EL (cell line): ENCODE results near the gene TMCC1.
"Not testable (repeated sequence)": the region's sequence is repeated elsewhere in the genome, so short reads cannot be mapped to it uniquely, and the experiment has no call there.

Experiments
- DNase-seq: peaks from one replicate; pipeline ENCODE4 v3.0.0-alpha.2; 2016

TMCC1 gene

DNA sequence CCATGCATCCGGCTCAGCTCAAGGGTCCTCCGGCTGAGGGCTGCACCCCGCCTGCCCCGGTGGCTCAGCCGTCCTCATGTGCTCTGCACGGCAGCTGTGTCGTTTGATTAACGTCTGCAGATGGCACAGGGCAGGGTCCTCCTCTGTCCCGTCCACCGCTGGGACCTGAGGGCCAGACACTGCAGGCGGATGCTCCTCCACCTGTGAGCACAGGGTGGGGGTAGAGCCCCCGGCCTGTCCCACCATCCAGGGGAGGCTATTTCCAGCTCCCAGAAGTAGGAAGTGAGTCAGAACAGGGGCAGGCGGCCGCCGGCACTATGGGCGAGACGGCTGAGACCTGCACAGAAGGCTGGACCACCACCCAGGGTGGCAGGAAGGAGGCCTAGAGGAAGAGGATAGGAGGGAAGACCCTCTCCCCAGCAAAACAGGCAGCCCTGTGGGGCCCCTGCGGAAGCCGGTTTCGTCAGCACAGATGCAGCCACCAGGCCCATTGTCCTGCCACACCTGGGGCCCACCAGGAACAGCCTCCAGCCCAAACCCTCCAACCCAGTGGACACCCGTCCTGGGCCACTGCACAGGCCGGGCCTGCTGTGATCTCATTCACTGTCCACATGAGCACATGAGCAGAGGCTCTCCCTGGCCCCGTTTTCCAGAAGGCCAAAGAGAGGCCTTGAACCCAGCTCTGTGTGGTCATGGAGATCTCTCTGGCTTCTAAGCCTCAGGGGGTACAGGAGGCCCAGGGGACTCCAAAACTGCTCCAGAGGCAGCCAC, 274.4 kb downstream of the TMCC1 start:
- no peak for DNase-seq

DNA sequence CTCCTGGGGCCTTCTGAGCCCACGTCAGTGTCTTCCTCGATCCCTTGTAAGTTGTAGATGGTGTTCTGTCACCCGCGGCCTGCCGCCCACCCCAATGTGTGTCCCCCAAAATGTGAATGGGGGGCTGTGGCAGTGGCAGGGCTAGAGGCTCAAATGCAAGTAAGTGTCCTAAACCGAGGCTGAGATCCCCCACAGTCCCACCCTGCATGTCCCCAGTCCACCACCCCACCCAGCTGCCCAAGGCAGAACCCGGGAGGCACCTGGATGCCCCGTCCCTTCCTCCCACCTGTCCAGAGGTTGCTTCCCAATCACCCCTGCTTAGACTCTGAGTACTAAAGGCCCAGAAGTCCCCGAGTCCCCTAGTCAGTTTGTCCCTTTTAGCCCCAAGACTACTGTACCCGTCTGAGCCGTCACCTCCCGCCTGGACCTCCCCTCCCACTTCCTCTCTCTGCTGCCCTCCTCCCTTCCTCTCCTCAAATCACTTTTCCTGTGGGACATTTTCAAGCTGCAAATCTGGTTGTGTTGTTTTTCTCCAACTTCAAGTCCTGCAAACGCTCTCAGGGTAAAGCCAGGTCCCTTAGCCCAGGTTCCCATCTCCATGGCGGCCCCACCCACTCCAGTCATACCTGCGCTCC, 275.2 kb downstream of the TMCC1 start:
- DNase-seq: no peak

DNA sequence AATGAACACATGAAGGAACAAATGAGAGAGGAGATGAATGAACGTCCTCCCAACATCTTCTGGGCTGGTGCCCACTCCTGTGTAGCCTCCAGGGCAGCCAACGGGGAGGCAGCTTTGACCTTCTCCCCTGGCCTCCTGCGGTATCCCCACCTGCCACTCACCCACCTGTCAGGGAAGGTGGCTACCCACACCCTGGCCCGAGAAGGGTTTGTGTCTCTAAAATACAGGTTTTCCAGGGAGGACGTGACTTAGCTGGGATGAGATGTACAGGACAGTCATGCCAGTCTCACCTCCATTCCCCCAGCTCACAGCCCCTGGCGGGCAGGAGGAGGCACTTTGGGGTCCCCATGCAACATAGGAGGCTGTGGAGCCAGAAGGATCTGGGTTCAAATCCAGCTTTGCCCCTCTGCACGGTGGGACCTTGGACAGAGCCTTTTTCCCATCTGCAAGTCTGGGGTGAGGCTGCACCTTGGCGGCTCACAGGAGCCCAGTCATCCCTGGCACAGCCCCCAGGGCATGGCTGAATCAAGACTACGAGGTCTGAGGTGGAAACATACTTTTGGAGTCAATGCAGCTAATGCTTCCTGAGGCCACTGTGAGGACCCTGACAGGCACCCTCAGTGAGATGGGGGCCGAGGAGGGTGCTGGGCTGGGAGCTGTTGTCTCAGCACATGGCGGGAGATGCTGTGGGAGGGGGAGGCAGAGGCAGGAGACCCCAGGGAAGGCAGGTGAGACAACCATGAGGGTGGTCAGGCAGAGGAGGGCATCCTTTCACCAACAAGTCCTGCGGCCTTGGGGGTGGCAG, 275.9 kb downstream of the TMCC1 start:
- DNase-seq: no peak

DNA sequence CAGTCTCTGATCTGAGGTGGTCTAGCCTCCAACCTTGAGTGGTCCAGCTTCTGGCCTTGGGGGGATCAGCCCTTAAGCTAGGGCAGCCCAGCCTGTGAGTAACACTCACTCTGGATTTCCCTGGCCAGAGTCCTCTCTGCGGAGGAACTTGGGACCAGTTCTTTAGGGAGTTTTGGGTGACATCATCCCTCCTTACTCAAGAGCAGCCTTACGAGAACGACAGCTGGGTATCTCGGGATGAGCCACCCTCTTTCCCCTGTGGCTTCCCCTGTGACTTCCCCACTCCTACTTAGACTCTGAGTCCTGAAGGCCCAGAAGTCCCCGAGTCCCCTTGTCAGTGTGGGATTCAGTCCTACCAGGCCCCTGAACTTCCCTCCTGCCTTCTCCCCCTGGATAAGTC, 276.8 kb downstream of the TMCC1 start:
- peak; percentile 73 for DNase-seq

DNA sequence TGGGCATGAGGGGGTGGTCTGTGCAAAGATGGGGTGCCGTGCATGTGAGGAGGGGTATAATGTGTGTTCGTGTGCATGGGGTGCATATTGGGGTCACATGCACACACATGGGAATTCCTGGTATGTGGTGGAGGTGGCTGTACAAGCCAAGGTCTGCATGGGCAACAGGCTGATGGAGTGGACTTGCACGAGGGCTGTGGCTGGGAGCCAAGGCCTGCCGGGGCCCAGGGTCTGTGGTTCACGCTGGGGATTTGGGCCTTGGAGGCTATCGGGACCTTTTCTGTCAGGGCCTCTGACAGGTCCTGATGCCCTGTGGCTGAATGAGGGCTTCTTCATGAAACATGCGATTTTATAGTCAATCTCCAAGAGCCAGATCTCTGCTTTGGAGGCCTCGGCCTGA, 277.2 kb downstream of the TMCC1 start:
- no peak for DNase-seq

DNA sequence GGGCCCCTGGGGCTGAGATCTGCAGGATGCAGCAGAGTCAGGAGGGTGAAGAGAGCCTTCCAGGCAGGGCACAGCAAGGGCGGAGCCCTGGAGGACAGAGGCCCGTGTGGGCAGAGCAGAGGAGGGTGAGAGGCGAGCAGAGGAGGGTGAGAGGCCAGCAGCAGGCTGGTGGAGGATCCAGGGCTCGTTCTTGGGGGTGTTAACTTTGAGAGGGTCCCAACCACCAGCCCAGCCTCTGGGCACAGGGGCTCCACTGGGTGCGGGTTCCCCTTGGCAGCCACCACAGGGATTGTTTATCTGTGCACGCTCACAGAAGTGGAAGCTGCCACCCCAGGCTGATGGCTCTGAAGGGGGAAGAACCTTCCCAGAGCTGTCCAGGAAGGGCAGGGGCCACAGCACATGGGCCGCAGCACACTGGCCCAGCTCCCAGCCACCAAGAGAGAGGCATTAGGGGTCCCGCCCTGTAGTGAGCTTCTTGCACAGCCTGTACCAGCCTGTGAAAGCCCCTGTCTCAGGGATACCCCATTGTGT, 277.7 kb downstream of the TMCC1 start:
- no peak for DNase-seq

DNA sequence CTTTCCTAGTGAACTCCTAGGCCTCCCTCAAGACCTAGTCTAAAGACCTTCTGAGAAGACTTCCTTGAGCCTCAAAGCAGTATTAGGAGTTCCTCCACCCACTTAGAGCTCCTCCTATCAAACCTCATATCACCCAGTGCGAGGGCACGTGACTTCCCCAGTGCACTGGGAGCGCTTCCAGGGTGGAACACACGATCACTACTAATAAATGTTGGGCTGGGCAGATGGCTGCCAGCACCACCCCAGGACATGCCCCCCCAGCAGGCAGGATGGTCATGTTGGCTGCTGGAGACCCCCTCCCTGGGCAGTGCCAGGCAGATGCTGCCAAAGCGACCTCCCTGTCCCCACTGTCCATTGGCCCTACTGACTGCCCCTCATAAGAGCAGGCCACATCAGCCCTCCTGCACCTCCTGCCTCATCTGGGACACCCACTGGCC, 278.6 kb downstream of the TMCC1 start:
- DNase-seq: no peak

DNA sequence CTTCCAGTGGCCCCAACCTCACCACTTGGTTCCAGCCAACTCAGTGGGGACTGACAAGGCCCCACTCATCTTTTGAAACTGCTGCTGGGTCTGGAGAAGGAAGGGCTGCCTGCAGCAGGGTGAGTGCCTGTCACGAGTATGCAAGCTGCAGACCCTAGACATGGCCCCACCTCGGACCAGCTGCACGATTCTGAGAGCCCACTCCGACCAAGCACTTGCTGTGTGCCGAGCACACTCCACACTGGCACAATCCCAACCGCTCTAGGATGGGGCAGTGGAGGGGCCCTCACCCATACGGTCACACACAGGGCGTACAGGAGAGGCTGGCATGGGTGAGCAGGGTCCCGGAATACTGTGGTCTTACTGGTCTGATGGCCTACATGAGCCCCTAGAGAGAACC, 279.1 kb downstream of the TMCC1 start:
- DNase-seq: no peak

DNA sequence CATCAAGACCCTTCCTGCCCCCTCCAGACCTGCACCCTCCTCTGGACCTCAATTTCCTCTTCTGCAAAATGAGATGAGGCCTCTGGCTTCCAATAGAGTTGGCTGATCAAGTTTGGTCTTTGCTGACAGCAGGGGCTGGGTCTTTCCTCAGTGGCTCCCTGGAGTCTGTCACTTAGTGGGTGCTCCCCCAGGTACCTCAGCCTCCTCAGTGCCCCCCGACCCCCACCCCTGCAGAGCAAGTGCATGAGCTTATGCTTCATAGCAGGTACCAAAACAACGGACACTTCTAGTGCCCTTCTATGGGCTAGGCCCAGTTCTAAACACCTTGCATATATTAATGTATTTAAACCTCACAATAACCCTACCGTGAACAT, 280.2 kb downstream of the TMCC1 start:
- DNase-seq: no peak

DNA sequence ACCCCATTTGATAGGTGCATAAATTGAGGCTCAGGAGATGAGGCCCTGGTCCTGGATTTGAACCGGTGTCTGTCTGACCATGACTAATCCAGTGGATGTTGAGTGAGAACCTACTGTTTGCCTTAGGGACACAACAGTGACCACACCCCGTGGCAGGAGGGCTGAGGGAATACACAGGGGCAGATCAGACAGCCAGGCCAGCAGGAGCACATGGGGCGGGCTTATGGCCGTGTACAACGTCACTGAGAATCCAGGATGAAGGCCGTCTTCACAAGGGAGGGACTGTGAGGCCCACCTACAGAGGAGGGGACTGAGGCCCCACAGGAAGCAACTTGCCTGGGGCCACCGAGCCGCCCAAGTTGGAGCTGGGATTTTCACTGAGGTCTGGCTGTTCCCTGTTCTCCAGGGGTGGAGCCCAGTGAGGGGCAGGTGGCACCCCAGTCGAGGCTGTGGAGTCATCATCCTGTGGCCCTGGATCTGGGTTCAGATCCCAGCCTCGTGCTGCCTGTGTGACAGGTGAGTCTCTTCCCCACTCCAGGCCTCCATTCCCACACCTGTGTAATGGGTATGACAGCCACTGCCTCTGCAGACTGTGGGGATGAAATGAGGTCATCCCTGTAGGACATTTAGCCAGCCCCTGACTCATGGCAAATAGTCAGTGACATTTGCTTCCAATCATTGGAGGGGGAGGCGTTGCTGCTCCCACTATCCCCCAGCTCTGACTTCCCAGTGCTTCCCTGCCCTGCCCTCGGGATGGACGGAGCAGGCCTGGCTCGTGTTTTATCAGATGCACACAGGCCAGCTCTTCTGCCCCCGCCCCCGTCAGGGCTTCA, 280.8 kb downstream of the TMCC1 start:
- peak; percentile 39 for DNase-seq

DNA sequence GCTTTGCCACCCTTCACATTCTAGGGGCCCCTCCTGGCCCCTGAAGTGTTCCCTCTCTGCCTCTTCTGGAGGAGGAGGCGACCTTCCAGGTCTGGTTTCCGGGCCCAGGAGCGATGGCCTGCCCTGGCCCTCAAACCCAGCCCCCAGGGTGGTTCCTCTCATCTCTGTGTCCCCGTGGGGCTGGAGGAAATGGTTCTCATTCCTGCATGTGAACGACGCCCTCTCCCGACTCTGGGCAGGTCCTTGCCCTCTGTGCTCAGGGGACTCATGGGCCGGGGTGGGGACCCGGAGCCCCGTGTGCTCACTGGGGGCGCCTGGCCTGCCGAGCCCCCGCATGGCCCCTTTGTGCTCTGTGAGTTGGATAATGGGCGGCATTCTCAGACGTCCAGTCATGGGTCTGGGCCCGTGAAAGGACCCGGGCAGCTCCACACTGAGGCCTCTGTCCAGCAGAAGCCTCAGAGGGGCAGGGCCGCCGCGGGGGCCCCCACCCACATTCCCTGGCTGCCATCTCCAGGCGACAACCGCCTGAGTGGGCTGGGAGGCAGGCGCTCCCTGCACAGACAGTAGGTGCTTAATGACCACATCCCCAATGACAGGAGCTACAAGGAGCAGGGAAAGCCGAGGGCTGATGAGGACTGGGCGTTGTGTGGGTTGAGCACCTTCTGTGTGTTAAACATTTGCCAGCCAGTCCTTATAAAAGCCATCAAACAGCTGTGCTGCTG, 281.5 kb downstream of the TMCC1 start:
- peak; percentile 72 for DNase-seq

DNA sequence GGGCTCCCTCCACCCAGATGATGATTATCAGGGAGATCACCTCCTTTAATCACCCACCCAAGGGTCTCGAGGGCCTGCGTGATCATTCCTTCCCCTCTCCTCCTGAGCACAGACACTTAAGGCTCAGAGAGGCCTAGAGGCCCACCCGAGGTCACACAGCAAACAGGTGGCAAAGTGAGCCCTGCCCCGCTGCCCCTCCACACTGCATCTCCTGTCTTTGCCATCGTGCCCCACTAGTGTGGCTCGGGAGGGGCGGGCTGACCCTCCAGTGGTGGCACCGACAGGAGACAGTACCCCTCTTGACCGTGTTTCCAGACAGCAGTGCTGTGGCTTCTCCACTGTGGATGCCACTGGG, 282.1 kb downstream of the TMCC1 start:
- no peak for DNase-seq

DNA sequence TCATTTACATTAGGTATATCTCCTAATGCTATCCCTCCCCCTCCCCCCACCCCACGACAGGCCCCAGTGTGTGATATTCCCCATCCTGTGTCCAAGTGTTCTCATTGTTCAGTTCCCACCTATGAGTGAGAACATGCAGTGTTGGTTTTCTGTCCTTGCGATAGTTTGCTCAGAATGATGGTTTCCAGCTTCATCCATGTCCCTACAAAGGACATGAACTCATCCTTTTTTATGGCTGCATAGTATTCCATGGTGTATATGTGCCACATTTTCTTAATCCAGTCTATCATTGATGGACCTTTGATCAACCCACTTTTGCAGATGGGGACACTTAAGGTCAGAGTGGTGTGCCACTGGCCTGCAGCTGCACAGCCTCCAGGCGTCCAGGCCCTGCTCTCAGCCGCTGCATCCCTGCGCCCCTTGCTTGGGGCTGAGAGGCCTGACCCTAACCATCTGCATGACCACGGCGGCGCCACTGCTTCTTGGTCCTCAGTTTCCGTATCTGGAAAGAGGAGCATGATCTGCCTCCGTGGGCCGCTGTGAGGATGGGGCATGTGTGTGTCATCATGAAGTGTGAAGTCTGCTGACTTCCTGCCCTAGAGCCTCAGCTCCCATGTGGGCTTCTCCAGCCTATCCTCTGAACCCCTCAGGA, 282.6 kb downstream of the TMCC1 start:
- DNase-seq: not testable (repeated sequence)

DNA sequence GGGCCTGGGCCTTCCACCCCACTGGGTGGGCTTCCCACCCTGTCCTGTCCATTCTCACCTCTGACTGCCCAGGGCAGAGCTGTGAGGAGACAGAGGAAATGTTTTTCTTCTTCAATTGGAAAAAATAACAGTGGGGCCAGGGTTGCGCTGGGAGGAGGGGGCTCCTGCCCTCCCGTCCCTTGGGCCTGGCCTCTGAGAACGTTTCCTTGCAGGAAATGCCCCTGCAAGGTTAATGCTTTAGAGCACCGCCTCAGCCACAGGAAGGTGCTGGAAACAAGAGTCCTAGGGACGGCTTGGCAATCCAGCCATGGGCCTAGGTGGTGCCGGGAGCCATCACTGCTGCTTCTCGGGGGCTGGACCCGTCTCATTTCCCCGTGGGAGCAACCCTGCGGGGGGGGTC, 283.2 kb downstream of the TMCC1 start:
- DNase-seq: no peak

DNA sequence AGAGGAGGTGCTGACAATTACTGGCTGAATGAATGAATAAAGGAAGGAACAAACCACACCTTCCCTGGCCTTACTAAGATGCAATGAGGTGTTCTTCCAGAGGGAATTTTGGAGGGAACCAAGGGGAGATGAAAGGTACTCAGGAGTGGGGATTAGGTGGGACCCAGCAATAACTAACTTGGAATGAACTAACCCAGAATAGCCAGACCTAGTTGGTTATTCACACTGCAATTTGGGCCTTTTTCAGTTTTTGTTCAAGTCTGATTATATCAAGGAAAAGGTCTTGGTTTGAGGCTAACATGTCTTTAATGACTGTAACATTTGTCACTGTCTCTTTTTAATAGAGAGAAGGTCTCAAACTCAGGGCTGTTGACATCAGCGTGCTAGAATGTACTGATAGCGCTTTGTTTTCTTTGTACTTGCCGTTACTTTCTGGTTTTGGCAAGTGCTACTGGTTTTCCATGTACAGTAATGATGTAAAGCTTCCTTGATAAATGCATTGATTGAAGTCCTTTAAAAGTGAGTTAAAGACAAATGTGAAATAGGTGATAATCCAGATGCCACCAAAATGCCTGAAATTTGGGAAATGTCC, 283.8 kb downstream of the TMCC1 start:
- peak; percentile 63 for DNase-seq

DNA sequence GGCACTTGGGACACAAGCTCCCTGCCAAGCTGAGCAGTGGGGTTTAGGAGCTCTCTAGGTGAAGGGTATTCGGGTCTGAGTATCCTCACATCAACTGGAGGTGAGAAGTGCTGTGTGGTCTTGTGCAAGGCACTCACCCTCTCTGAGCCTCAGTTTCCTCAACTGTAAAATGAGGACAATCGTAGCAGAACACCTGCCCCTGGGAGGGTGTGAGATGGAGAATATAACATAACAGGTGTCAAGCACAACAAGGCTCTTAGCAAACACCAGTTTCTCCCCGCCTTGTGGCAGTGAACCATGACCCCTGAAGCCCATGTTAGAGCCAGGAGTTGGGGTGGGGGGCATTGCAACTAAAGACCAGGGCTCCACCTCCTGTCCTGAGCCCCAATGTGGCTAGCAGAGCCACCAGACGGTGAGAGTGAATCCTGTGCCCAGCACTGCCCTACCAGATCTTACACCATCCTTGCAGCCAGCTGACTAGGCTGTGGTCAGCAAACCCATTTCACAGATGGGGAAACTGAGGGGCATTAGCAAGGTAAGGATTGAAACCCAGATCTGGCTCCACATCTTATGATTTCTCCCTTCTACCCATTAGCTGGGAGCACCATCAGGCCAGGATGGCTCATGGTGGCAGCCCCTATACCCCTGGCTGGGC, 284.4 kb downstream of the TMCC1 start:
- no peak for DNase-seq

DNA sequence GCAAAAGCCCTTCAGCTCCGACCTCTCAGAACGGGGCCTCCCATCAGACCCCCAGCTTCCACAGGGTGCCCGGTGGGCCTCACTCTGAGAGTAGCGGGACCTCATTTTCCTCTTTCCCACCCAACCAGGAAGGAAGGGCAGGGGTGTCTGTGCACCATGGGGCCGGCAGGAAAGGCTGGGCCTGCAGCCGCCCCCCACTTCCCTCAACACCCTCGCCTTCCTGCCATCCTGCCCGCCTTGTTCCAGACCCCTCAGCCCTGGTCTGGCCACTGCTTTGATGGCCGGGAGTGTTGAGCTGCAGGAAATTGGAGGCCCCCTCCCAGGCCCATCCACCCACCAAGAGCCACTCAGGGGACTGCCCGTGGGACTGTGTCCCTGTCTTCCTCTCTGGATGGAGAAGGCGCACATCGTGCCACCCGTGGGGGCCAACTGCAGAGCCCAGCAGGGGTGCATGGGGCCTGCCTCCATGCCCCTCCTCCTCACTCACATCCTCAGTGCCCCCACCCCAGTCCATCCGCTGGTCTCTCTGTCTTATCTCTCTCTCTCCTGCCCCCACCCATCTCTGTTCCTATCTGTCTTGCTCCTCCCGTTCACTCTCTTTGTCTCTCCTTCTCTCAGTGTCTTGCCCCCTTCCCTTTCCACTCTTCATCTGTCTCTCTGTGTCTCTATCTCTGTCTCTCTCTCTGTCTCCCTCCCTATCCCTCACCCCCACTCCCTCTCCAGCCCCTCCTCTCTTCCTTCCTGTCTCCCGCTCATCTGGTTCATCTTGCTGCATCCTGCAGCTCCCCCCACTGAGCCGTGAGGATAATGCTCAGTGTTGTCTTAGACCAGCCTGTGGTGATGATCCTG, 285.2 kb downstream of the TMCC1 start:
- DNase-seq: peak; percentile 71

DNA sequence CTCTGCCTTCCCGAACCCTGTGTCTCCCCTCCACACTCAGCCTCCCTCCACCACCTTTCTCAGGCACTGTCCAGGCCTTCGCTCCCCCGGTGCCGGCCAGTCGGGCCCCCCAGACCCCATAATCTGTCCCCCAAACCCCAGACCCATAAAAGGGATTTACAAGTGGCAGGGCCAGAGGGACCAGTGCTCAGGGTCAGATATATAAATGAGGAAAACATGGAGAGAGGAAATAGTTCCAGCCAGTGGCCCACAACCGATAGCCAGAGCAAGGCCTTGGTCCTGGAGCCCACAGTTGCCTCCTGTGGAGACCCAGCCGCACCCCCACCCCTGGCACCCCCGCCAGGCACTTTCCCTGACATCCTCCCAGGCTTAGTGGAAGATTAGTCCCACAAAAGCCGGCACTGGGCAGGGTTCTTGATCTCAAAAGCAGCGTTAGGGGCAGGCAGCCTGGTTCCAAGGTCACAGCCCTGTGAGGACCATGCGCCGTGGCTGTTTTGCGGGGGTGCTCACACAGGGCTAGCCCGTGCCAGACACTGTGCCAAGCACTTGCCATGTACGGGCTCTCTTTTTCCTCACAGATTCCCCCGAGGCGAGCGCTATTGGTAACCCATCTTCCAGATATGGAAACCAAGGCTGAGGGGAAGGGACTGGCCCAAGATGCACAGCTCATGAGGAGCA, 286.0 kb downstream of the TMCC1 start:
- no peak for DNase-seq
